ENCODE data around the gene OPN1SW.

The OPN1SW gene

GRCh38 chr7:128775744-128776474 is at the start of gene OPN1SW:
Gene OPN1SW (minus strand): TSS chr7:128775794. CDS start chr7:128775781, 13 bp downstream.
- no peak for DNase-seq

GRCh38 chr7:128821724-128822123 is 46.1 kb upstream of the OPN1SW start:
- DNase-seq, result no peak

GRCh38 chr7:128818694-128819093 is 43.1 kb upstream of the OPN1SW start:
- DNase-seq, result no peak

- DNase-seq, result no peak
These were observed 39.8 kb upstream of the OPN1SW start for GRCh38 chr7:128815289-128815942.

GRCh38 chr7:128814499-128814898 is 38.9 kb upstream of the OPN1SW start:
- no peak for DNase-seq

DNA sequence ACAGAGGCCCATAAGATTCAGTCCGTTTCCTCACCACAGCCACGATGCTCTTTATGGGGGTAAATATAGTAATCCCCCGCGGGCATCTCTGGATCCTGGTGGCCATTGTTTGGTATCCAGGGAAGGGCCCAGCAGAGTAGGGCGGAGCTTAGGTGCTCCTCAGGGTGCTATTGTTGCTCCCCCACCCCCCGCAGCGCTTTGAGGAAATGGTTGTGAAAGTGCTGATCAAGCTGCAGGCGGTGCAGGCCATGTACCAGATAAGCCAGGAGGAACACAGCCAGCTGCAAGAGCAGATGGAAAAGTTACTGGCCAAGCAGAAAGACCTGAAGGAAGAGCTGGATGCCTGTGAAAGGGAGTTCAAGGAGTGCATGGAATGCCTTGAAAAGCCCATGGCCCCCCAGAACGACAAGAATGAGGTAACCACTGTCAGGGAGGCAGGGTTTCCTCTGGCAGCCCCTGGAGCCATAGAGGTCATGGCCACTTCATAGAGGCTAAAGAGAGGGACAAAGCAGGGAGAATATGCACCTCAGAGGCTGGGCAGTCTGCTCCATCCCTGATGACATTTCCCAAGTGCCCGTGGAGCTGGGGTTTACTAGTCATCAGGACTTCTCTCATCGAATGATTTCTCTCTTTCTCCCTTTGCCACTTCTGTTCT is 37.0 kb upstream of the OPN1SW start:
- no peak for DNase-seq

- DNase-seq, result no peak
These were observed 36.2 kb upstream of the OPN1SW start for GRCh38 chr7:128811631-128812430.

DNA sequence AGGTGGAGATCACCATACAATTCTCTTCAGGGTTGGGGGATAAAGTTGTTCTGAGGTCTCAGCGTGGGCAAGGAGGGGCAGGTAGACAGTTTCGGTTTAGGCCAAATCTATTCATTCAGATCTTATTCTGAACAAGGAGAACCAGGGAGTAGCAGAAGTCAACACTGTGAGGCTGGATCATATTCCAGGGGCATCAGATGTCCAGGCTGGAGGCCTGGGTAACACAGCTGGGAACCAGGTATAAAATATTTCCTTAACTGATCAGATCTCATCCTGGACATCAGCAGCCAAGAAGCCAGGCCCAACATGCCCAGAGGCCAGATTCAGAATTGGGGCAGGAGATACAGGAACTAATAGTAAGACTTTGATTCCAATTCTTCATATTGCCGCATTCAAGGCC is 35.4 kb upstream of the OPN1SW start:
- no peak for DNase-seq

DNA sequence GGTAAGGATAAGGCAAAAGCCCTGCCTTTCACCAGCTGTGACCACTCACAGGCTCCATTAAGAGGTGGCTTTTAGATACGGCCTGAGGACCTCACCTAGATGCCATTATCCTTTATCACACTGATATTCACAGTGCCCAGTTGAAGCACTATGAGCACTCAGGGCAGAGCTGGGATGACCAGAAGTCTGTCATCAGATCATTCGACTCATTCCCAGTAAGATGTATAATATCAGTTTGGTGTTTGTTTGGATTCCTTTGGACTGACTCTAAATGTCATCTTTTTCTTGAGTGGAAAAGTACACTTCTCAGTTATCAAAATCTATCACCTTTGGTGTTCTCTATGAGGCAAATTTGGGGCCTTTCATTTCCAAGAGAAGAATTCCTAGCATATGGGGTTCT is 34.9 kb upstream of the OPN1SW start:
- DNase-seq, result no peak

DNA sequence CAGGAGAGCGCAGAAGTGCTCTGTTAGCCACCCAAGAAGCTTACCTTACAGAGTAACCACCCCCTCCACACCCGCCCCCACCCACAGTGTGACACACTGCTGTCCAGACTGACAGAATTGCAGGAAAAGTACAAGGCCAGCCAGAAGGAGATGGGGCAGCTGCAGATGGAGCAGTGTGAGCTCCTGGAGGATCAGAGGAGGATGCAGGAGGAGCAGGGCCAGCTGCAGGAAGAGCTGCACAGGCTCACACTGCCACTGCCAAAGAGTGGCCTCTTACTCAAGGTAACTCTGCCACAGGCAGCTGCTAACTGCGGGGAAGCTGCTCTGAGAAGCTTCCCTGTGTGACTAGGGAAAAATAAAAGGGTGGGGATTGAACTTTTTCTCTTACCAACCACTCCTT is 33.8 kb upstream of the OPN1SW start:
- DNase-seq, result no peak

- DNase-seq, result no peak
These were observed 31.6 kb upstream of the OPN1SW start for GRCh38 chr7:128807191-128807590.

DNA sequence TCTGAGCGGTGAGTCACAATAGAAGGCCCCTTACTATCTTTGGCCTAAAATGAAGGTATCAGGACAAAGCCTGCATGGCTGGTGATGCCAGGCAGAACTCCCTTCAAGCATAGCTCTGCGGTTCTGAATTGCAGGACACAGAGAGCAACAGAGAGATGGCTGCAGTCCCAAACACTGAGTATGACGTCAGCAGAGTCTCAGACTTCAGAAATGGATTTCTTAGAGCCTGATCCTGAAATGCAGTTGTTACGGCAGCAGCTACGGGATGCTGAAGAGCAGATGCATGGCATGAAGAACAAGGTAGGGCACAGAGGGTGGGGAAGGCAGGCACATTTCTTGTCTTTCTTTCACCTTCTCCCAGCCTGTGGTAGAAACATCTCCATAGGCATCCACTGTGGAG is 29.6 kb upstream of the OPN1SW start:
- DNase-seq, result no peak

GRCh38 chr7:128804484-128804883 is 28.9 kb upstream of the OPN1SW start:
- DNase-seq, result no peak

- DNase-seq, result no peak
These were observed 26.2 kb upstream of the OPN1SW start for GRCh38 chr7:128801667-128802418.

GRCh38 chr7:128801003-128801402 is 25.4 kb upstream of the OPN1SW start:
- DNase-seq, result no peak

DNA sequence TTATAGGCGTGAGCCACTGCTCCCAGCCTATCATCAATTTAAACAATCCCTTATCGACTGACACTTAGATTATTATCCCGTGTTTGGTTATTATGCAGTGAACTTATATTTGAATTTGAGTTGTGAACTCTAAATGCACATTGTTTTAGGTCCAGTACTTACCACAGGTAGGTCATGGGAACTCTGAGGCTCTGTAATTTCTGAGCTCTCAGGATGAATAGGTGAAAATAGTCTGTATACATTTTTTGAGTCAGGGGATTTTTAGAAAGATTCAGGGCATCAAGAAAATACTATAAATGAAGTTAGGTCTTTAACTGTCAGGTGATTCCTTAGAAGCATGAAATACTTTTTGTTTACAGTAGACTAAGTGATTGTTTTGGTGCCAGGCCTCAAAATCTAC is 25.0 kb upstream of the OPN1SW start:
- no peak for DNase-seq

- no peak for DNase-seq
These were observed 23.9 kb upstream of the OPN1SW start for GRCh38 chr7:128799451-128799850.

GRCh38 chr7:128796327-128796726 is 20.7 kb upstream of the OPN1SW start:
- no peak for DNase-seq

GRCh38 chr7:128795129-128795528 is 19.5 kb upstream of the OPN1SW start:
- no peak for DNase-seq

- DNase-seq, result no peak
These were observed 18.8 kb upstream of the OPN1SW start for GRCh38 chr7:128794436-128794835.

GRCh38 chr7:128794020-128794419 is 18.4 kb upstream of the OPN1SW start:
- DNase-seq, result no peak

GRCh38 chr7:128793181-128793547 is 17.6 kb upstream of the OPN1SW start:
- DNase-seq, result no peak

All from kidney glomerular epithelial cell (primary cell).